ENCODE results near the gene ENTHD1. TPM values are rescaled to one million over a fixed set of nuclear protein-coding genes. Genes with fewer than 3 reads are reported as not detected.
A peak's percentile ranks its signal among the peaks of the same experiment; 100 is the strongest.
"Not testable (repeated sequence)": the region's sequence is repeated elsewhere in the genome, so short reads cannot be mapped to it uniquely, and the experiment has no call there.

The ENTHD1 gene
- polyA plus RNA-seq, 1 donor from 2014 or later: 0.23 TPM

DNA sequence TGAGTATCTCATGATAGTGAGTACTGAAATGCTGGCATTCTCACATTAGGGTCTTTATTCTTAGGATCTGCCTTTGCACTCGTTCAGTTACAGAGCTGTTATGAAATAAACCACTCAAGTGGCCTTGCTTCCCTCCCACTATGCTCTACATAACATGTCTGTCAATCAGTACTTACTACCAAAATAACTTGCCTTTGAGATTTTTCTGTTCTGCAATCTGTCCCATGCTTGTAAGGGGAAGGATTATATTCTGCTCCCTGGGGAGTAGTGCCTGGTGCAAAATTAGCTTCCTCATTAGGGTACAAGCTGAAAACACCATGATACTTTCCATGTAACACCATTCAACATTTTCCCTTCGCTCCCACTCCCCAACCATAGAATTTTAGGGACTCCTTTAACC, 5.4 kb upstream of the ENTHD1 start:
- H3K4me1 Mint-ChIP-seq: peaks cover 22 to 34% (median 33%) of the 10 kb centered on the region in 3 donors
- H3K27ac Mint-ChIP-seq: peak overlapping the region; percentile 1 to 89 (median 9)
- H3K9me3 Mint-ChIP-seq: no peaks in the 10 kb centered on the region
- no peaks in the 10 kb centered on the region for H3K27me3 Mint-ChIP-seq
- peak overlapping the region; percentile 16 to 86 (median 54) for H3K4me3 Mint-ChIP-seq
- H3K36me3 Mint-ChIP-seq: peaks cover 5% of the 10 kb centered on the region

DNA sequence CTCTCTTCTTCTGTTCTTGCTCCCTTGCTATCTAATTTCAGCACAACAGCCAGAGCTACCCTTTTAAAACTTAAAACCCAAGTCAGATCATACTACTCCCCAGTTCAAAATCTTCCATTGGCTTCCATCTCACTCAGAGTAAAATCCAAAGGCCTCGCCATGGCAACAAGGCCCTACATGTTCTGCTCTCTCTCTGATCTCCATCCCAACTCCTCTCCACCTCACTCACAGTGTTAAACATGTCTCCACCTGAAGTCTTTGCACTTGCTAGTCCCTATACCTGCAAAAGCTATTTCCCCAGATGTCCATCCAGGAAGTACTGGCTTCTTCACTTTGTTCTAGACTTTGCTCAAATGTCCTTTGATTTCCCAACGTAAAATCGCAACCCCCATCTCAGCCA, 4.3 kb upstream of the ENTHD1 start:
- H3K9me3 Mint-ChIP-seq: no peaks in the 10 kb centered on the region
- peaks cover 22 to 34% (median 33%) of the 10 kb centered on the region in 3 donors for H3K4me1 Mint-ChIP-seq
- H3K27ac Mint-ChIP-seq: no peak overlapping the region
- H3K27me3 Mint-ChIP-seq: no peaks in the 10 kb centered on the region
- no peak overlapping the region for H3K4me3 Mint-ChIP-seq
- peaks cover 5% of the 10 kb centered on the region for H3K36me3 Mint-ChIP-seq

DNA sequence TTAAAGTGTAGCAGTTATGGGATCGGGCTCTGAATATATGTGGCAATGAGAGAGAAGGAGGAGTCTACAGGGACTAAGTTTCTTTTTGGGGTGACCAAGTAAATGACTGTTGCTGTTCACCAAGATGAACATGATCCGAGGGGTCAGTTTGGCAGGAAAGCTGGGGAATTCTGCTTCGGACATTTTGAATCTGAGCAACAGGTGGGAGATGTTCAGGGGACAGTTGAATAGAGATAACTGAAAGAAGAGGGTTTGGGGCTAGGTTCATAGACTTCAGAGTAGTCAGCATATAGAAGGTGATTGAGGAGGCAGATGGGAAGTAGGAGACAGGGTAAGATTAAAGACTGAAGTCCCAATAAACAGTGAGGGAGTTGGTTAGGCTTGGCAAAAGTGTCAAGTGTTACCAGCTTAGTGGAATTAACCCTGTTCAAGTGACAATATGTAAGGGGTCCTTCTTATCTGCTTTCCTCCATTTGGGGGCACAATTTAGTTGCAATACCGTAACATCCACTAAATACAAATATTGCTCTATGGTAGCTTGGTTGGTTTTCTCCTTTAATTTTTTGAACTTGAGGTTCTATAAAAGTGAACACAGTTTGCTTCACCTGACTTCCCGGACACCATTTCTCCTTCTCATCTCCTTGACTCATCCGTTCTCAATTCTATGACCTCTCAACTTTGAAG, 2.9 kb upstream of the ENTHD1 start:
- no peak overlapping the region for H3K27ac Mint-ChIP-seq
- peaks cover 24 to 30% (median 28%) of the 10 kb centered on the region in 3 donors for H3K4me1 Mint-ChIP-seq
- H3K4me3 Mint-ChIP-seq: no peak overlapping the region
- no peaks in the 10 kb centered on the region for H3K27me3 Mint-ChIP-seq
- no peaks in the 10 kb centered on the region for H3K36me3 Mint-ChIP-seq
- no peaks in the 10 kb centered on the region for H3K9me3 Mint-ChIP-seq

GRCh38 chr22:39895682-39896081, 2.1 kb upstream of the ENTHD1 start:
- Mint-ChIP-seq H3K27me3 (no peaks in the 10 kb centered on the region), H3K36me3 (no peaks in the 10 kb centered on the region), H3K4me3 (no peak overlapping the region), H3K9me3 (no peaks in the 10 kb centered on the region), H3K27ac (no peak overlapping the region), H3K4me1 (peaks cover 18 to 22% (median 20%) of the 10 kb centered on the region in 3 donors)

- H3K27ac Mint-ChIP-seq: no peak overlapping the region
- H3K4me1 Mint-ChIP-seq: peaks cover 9 to 14% (median 13%) of the 10 kb centered on the region in 3 donors
- H3K4me3 Mint-ChIP-seq: no peak overlapping the region
- H3K27me3 Mint-ChIP-seq: no peaks in the 10 kb centered on the region
- no peaks in the 10 kb centered on the region for H3K9me3 Mint-ChIP-seq
- no peaks in the 10 kb centered on the region for H3K36me3 Mint-ChIP-seq
Measured at GRCh38 chr22:39894554-39895092, 1.1 kb upstream of the ENTHD1 start.

- not testable (repeated sequence) for H3K27me3 Mint-ChIP-seq, H3K36me3 Mint-ChIP-seq, H3K4me3 Mint-ChIP-seq, H3K9me3 Mint-ChIP-seq
- Mint-ChIP-seq H3K4me1 (peaks cover 1 to 10% (median 7%) of the 10 kb centered on the region in 3 donors), H3K27ac (peak overlapping the region in 1 of 3 donors; percentile 46)
Measured at GRCh38 chr22:39889924-39890323, 3.6 kb downstream of the ENTHD1 start.

DNA sequence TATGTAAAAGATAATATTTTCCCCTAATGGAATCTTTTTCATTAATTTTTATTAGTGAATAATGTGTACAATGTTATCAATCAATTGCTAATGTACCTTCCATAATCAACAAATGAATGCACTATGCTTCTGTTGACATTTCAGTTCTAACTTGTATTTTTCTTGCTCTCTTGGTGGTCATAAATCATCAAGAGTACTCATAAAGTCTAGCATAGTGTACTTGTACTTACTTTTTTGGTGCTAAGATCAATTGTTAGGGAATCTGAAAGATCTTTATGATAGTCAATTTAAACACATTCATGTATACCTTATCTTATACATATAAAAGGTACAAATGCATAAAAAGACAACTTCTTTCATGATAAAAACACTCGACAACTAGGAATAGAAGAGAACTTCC, 10.5 kb downstream of the ENTHD1 start:
- Mint-ChIP-seq H3K4me3 (no peak overlapping the region), H3K36me3 (no peaks in the 10 kb centered on the region), H3K27me3 (peaks cover 2% of the 10 kb centered on the region), H3K27ac (no peak overlapping the region), H3K4me1 (no peaks in the 10 kb centered on the region), H3K9me3 (peaks cover 0 to 1% (median 0%) of the 10 kb centered on the region in 3 donors)

DNA sequence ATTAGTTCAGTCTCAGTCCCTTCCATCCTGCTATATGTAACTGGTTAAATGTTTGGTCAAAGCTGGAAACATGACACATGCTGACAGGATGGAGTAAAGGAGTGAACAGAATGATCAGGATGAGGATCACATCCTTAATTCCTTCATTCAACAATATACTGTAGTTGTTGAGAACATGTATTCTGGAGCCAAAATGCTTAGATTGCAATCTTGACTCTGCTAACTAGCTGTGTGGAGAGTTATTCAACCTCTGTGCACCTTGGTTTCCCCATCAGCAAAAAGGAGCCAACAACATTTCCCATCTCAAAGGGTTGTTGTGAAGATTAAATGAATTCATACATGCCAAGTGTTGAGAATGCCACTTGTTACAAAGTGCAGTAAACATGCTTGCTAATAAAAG, 12.8 kb downstream of the ENTHD1 start:
- H3K9me3 Mint-ChIP-seq: peaks cover 0 to 1% (median 0%) of the 10 kb centered on the region in 3 donors
- H3K27me3 Mint-ChIP-seq: no peaks in the 10 kb centered on the region

DNA sequence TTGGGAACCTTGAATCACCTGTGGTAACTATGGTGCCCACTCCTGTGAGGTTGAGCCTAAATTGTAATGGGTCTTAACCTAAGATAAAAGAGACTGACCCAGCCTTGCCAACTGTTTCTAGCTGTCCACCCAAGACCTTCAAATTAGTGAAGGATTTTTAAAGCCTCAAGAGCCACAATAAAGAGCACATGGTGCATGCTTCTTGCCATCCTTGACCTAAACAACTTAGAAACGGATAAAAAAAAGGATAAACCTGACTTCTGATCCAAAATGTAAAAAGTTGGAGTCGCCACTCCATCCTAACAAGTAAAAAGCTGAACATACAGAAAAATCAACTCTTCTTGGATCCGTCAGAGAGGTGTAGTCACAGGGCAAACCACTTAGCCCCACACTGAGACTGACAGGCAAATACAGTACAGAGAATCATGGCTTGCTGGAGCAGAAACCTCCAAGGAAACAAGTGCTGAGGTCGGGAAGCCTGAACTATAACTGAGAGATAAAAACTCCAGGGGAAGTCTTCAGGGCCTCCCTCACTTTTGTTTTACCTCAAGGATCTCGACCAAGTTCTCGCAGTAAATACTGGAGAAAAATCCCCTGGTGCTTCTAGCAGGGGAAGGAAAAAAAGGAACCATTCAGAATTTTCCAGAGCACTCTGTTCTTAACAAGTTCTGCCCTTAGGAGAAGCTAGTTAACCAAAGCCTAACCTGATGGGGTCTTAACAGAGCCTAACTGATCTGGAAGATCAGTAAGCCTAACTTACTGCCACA, 16.3 kb downstream of the ENTHD1 start:
- no peaks in the 10 kb centered on the region for H3K4me1 Mint-ChIP-seq
- H3K27ac Mint-ChIP-seq: no peak overlapping the region
- H3K9me3 Mint-ChIP-seq: no peaks in the 10 kb centered on the region
- no peaks in the 10 kb centered on the region for H3K36me3 Mint-ChIP-seq
- no peak overlapping the region for H3K4me3 Mint-ChIP-seq
- H3K27me3 Mint-ChIP-seq: no peaks in the 10 kb centered on the region

More for the DNA sequence above, 12.8 kb downstream of the ENTHD1 start:
- no peak overlapping the region for H3K27ac Mint-ChIP-seq
- no peaks in the 10 kb centered on the region for H3K36me3 Mint-ChIP-seq
- H3K4me3 Mint-ChIP-seq: no peak overlapping the region
- no peaks in the 10 kb centered on the region for H3K4me1 Mint-ChIP-seq

DNA sequence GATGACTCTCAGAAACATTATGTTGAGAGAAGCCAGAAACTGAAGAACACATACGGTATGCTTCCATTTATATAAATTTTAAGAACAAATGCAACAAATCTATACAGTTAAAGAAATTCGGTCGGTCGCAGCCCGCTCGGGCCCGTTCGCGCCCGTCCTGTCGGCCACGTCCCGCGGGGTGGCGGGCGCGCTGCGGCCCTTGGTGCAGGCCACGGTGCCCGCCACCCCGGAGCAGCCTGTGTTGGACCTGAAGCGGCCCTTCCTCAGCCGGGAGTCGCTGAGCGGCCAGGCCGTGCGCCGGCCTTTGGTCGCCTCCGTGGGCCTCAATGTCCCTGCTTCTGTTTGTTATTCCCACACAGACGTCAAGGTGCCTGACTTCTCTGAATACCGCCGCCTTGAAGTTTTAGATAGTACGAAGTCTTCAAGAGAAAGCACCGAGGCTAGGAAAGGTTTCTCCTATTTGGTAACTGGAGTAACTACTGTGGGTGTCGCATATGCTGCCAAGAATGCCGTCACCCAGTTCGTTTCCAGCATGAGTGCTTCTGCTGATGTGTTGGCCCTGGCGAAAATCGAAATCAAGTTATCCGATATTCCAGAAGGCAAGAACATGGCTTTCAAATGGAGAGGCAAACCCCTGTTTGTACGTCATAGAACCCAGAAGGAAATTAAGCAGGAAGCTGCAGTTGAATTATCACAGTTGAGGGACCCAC, 18.2 kb downstream of the ENTHD1 start:
- H3K4me1 Mint-ChIP-seq, H3K36me3 Mint-ChIP-seq, H3K27me3 Mint-ChIP-seq, H3K9me3 Mint-ChIP-seq, H3K27ac Mint-ChIP-seq, H3K4me3 Mint-ChIP-seq: not testable (repeated sequence)

GRCh38 chr22:39873965-39874364, 19.6 kb downstream of the ENTHD1 start:
- Mint-ChIP-seq H3K4me1 (peaks cover 2 to 3% (median 3%) of the 10 kb centered on the region in 3 donors), H3K27ac (no peak overlapping the region), H3K27me3 (no peaks in the 10 kb centered on the region), H3K36me3 (no peaks in the 10 kb centered on the region), H3K9me3 (no peaks in the 10 kb centered on the region), H3K4me3 (no peak overlapping the region)

- Mint-ChIP-seq H3K9me3 (no peaks in the 10 kb centered on the region), H3K4me3 (no peak overlapping the region), H3K27me3 (peaks cover 2% of the 10 kb centered on the region), H3K36me3 (no peaks in the 10 kb centered on the region), H3K4me1 (peaks cover 15 to 17% (median 16%) of the 10 kb centered on the region in 3 donors), H3K27ac (no peak overlapping the region)
Measured at GRCh38 chr22:39872548-39872947, 21.0 kb downstream of the ENTHD1 start.

- Mint-ChIP-seq H3K27ac (no peak overlapping the region), H3K27me3 (peaks cover 2% of the 10 kb centered on the region), H3K9me3 (no peaks in the 10 kb centered on the region), H3K36me3 (no peaks in the 10 kb centered on the region), H3K4me3 (no peak overlapping the region), H3K4me1 (peaks cover 22 to 27% (median 23%) of the 10 kb centered on the region in 3 donors)
Measured at GRCh38 chr22:39871008-39871798, 22.4 kb downstream of the ENTHD1 start.

- peaks cover 22 to 31% (median 25%) of the 10 kb centered on the region in 3 donors for H3K4me1 Mint-ChIP-seq
- not testable (repeated sequence) for H3K27ac Mint-ChIP-seq, H3K4me3 Mint-ChIP-seq, H3K27me3 Mint-ChIP-seq, H3K9me3 Mint-ChIP-seq, H3K36me3 Mint-ChIP-seq
Measured at GRCh38 chr22:39869797-39870196, 23.8 kb downstream of the ENTHD1 start.
